ENCODE data around the gene HS6ST2.

HS6ST2 gene

DNA sequence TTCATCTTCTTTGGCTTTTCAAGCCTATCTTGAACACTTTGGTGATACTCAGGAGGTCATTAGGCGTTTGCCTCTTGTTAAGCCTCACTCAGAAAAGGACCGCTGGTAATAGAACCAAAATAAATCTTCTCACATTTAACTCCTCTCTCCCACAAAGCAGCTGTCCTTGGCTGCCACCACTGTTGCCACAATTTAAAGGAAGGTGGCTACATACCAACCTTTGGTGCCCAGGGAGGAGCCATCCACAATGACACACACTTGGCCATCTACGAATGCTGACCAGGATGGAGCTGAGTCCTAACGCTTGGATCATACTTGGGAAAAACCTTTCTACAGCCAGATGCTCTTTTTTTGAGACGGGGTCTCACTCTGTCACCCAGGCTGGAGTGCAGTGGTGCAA, 210.2 kb downstream of the HS6ST2 start:
- Histone ChIP-seq H3K79me2 (ENCODE audit: control insufficient read depth, low read length) (no peaks in the 10 kb centered on the region), H3K4me1 (ENCODE audit: control insufficient read depth, low read length) (no peaks in the 10 kb centered on the region), H3K4me3 (ENCODE audit: low read length) (no peak overlapping the region), H4K20me1 (ENCODE audit: control insufficient read depth, insufficient read depth, low read depth, low read length) (no peaks in the 10 kb centered on the region), H3K27me3 (ENCODE audit: control insufficient read depth, low read length) (no peaks in the 10 kb centered on the region), H3K9me3 (ENCODE audit: control insufficient read depth, insufficient read depth, low read length) (no peaks in the 10 kb centered on the region), H3K9me2 (replicated peaks; ENCODE audit: control insufficient read depth, low read length) (no peaks in the 10 kb centered on the region), H3K36me3 (ENCODE audit: control insufficient read depth, low read length) (no peaks in the 10 kb centered on the region), H3K27ac (ENCODE audit: low read depth, low read length) (no peak overlapping the region), H3K4me2 (ENCODE audit: low read length) (no peak overlapping the region), H3F3A (ENCODE audit: control insufficient read depth, insufficient read depth) (no peaks in the 10 kb centered on the region)
- TF ChIP-seq EZH2phosphoT487 (IDR thresholded peaks at IDR 0.05; ENCODE audit: borderline replicate concordance, low read length): no peak
- TF ChIP-seq CTCF (IDR thresholded peaks at IDR 0.05; ENCODE audit: low read depth, low read length, poor library complexity, severe bottlenecking): no peak

DNA sequence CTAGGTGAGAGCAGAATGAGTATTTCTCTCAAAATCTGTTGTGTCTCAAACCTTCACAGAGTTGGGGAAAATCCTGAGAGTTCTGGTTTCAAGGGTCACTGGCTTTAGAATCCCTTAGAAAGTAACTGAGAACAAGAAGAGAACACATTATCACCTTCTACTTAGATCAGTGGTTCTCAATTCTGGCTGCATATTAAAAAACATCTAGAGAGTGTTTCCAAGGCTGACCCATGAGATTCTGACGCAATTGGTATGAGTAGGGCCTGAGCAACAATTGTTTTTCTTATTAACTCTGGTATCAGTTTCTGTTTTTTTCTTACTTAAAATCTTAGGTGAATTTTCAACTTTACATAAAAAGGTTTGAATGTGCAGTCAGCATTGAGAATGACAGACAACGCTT, 212.8 kb downstream of the HS6ST2 start:
- no peak for TF ChIP-seq EZH2phosphoT487 (IDR thresholded peaks at IDR 0.05; ENCODE audit: borderline replicate concordance, low read length)
- TF ChIP-seq CTCF (IDR thresholded peaks at IDR 0.05; ENCODE audit: low read depth, low read length, poor library complexity, severe bottlenecking): no peak
- Histone ChIP-seq H3K27me3 (ENCODE audit: control insufficient read depth, low read length) (no peaks in the 10 kb centered on the region), H3K4me2 (ENCODE audit: low read length) (no peak overlapping the region), H3K9me3 (ENCODE audit: control insufficient read depth, insufficient read depth, low read length) (no peaks in the 10 kb centered on the region), H3K36me3 (ENCODE audit: control insufficient read depth, low read length) (no peaks in the 10 kb centered on the region), H3F3A (ENCODE audit: control insufficient read depth, insufficient read depth) (no peaks in the 10 kb centered on the region), H3K9me2 (replicated peaks; ENCODE audit: control insufficient read depth, low read length) (no peaks in the 10 kb centered on the region), H3K79me2 (ENCODE audit: control insufficient read depth, low read length) (no peaks in the 10 kb centered on the region), H4K20me1 (ENCODE audit: control insufficient read depth, insufficient read depth, low read depth, low read length) (no peaks in the 10 kb centered on the region), H3K4me3 (ENCODE audit: low read length) (no peak overlapping the region), H3K27ac (ENCODE audit: low read depth, low read length) (no peak overlapping the region), H3K4me1 (ENCODE audit: control insufficient read depth, low read length) (no peaks in the 10 kb centered on the region)

GRCh38 chrX:132744470-132744869, 214.0 kb downstream of the HS6ST2 start:
- no peak overlapping the region for H3K4me3 ChIP-seq (ENCODE audit: low read length)
- no peaks in the 10 kb centered on the region for H3K79me2 ChIP-seq (ENCODE audit: control insufficient read depth, low read length)
- no peak overlapping the region for H3K4me2 ChIP-seq (ENCODE audit: low read length)
- no peaks in the 10 kb centered on the region for H3K36me3 ChIP-seq (ENCODE audit: control insufficient read depth, low read length)
- TF ChIP-seq CTCF (IDR thresholded peaks at IDR 0.05; ENCODE audit: low read depth, low read length, poor library complexity, severe bottlenecking) (no peak), EZH2phosphoT487 (IDR thresholded peaks at IDR 0.05; ENCODE audit: borderline replicate concordance, low read length) (no peak)
- H3K27ac ChIP-seq (ENCODE audit: low read depth, low read length): no peak overlapping the region
- H4K20me1 ChIP-seq (ENCODE audit: control insufficient read depth, insufficient read depth, low read depth, low read length): no peaks in the 10 kb centered on the region
- no peaks in the 10 kb centered on the region for H3K27me3 ChIP-seq (ENCODE audit: control insufficient read depth, low read length)
- H3F3A ChIP-seq (ENCODE audit: control insufficient read depth, insufficient read depth): no peaks in the 10 kb centered on the region
- H3K9me3 ChIP-seq (ENCODE audit: control insufficient read depth, insufficient read depth, low read length): no peaks in the 10 kb centered on the region
- H3K9me2 ChIP-seq (replicated peaks; ENCODE audit: control insufficient read depth, low read length): no peaks in the 10 kb centered on the region
- no peaks in the 10 kb centered on the region for H3K4me1 ChIP-seq (ENCODE audit: control insufficient read depth, low read length)

- no peak for TF ChIP-seq EZH2phosphoT487 (IDR thresholded peaks at IDR 0.05; ENCODE audit: borderline replicate concordance, low read length)
- TF ChIP-seq CTCF (IDR thresholded peaks at IDR 0.05; ENCODE audit: low read depth, low read length, poor library complexity, severe bottlenecking): no peak
- Histone ChIP-seq H3K9me3 (ENCODE audit: control insufficient read depth, insufficient read depth, low read length) (no peaks in the 10 kb centered on the region), H4K20me1 (ENCODE audit: control insufficient read depth, insufficient read depth, low read depth, low read length) (no peaks in the 10 kb centered on the region), H3K27ac (ENCODE audit: low read depth, low read length) (no peak overlapping the region), H3K4me2 (ENCODE audit: low read length) (no peak overlapping the region), H3K9me2 (replicated peaks; ENCODE audit: control insufficient read depth, low read length) (no peaks in the 10 kb centered on the region), H3F3A (ENCODE audit: control insufficient read depth, insufficient read depth) (no peaks in the 10 kb centered on the region), H3K4me3 (ENCODE audit: low read length) (no peak overlapping the region), H3K4me1 (ENCODE audit: control insufficient read depth, low read length) (no peaks in the 10 kb centered on the region), H3K27me3 (ENCODE audit: control insufficient read depth, low read length) (no peaks in the 10 kb centered on the region), H3K36me3 (ENCODE audit: control insufficient read depth, low read length) (no peaks in the 10 kb centered on the region), H3K79me2 (ENCODE audit: control insufficient read depth, low read length) (no peaks in the 10 kb centered on the region)
Measured at GRCh38 chrX:132743086-132743485, 215.3 kb downstream of the HS6ST2 start.

Measured in DOHH2 (cell line).